Measurements from ENCODE around the gene GJA3.
A peak's percentile ranks its signal among the peaks of the same experiment; 100 is the strongest.
"Not testable (repeated sequence)": the region's sequence is repeated elsewhere in the genome, so short reads cannot be mapped to it uniquely, and the experiment has no call there.

The GJA3 gene

DNA sequence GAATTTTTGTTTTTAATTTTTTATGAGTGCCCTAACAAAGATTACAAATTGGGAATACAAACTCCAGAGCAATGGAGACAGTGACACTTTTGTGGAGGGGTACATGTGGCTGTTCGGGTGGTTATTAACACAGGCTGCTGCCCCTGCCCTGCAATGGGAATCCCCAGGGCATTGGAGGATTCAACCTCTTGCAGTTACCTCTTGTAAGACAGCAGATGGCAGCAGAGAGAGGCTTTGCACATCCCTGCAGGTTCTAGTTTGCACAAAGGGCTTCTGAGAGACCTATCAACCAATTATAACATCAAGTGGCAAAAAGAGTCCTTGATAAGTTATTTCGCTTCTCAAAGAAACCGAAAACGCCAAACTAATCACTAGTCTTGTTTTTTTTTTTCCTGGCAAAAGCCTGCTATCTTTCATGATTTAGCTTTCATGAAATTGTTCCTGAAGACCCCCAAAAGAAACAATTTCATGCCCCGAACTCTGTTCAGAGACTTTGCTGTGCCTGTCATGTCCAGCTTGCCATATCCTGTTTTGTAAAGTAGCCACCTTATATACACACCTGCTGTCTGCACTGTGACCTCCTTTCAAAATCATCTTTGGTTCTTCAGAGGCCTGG lies 21.5 kb upstream of the GJA3 start:
- DNase-seq (ENCODE audit: low read depth in 1 of 2, low spot score in 1 of 2) = no peak

DNA sequence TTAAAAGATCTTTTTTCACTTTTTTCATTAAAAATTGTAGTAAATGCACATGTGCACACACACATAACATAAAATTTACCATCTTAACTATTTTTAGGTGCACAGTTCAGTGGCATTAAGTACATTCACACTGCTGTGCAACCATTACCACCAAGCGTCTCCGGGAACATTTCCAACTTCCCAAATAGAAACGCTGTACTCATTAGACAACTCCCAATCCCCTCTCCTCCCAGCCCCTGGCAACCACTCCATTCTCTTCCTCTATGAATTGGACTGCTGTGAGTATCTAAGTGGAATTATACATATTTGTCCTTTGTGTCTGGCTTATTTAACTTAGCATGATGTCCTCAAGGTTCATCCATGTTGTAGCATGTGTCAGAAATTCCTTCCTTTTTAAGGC lies 20.3 kb upstream of the GJA3 start:
- no peak for DNase-seq (ENCODE audit: low read depth in 1 of 2, low spot score in 1 of 2)

DNA sequence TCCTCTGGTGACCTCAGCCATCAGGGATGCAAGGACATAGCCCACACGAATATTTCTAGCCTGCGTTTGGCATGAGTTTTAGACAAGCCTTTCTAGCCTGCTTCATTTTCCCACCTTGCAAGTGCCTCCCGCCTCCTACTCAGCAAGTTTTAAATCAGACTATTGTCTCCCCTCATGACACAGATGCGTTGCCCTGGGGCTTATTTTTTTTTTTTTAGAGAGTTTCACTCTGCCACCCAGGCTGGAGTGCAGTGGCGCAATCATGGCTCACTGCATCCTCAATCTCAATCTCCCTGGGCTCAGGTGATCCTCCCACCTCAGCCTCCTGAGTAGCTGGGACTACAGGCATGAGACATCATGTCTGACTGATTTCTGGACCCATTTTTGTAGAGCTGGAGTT lies 17.3 kb upstream of the GJA3 start:
- DNase-seq (ENCODE audit: low read depth in 1 of 2, low spot score in 1 of 2) = no peak

DNA sequence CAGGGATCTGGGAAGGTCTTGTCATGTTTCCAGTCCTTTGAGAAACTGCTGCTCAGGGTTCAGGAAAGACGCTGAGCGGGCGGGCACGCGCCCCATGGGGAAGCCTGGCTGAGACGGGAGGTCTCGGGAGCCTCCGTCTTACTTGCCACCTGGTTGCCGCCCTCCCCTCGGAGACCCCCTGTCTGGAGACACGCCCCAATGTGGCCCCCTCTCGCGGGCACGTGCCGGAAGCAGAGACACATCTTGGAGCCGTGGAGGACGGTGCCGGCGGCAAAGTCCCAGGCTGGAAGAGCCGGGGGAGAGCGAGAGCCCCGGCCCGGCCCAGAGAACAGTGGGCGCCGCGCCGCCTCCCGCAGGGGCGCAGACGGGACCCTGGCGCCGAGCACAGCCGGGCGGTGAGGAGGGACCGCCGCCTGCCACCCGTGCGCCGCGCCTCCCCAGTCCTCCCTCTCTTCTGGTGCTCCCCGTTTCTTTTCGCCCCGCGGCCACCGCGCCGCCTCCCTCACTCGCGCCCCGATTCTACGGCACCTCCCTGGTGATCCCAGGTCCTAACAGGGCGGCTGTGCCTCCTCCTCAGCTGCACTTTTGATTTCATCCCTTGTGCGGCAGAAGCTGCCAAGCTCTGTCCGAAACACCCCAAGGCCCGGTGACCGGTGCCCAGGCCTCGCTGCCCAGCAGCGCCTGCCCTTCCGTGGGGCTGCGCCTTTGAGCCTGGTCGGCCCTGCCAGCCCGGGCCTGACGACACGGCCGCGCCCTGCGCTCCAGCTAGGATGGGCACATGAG lies 16.4 kb upstream of the GJA3 start:
- no peak for DNase-seq (ENCODE audit: low read depth in 1 of 2, low spot score in 1 of 2)

DNA sequence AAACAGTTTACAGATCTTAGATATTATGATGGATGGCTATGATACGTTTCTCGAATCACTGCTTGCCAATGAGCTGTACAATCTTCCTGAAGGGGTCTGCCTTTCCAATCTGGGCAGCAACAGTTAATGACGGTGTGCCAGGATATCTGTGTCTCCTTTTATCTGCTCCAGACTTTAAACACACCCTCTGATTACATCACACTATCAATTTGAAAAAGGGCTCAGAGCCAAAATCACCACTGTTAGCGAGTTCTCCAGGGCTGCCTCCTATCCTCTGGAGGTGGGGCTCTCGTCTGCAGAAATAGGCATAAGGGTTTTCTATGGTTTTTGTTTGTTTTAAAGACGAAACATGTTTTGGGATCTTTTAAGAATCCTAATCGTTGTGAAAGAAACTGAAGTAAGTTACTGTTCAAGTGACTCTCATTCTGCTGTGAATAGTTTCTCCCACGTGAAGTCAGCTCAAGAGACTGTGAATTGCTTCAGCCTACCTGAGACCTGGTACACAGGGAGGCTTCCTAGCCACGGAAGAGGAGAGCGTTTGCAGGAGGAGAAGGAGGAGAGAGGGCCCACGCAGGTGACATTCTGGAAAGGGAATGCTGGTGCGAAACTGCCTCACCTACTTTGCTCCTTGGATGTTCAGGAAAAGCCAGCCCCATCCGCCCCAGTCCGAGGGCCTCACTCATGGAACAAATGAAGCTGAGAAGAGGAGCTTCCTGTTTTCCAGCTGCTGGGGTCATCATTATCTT lies 15.2 kb upstream of the GJA3 start:
- DNase-seq (ENCODE audit: low read depth in 1 of 2, low spot score in 1 of 2) = no peak

DNA sequence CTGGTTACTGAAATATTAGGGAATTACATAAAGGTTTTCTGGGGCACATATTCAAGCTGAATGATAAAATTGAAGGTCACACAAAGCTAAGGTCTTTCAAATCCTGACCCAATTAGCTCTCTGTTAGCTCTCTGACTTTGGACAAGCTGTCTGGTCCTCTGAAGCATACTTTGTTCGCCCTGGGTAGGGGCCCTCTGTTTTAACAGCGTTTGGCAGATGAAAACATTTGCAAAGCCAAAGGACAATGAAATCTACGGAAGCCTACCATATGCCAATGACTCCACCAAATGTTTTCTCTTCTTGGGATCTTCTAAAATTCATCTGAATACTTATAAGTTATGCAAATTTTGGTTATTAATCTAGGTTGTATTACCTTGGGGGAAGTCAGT lies 14.5 kb upstream of the GJA3 start:
- DNase-seq (ENCODE audit: low read depth in 1 of 2, low spot score in 1 of 2) = no peak

DNA sequence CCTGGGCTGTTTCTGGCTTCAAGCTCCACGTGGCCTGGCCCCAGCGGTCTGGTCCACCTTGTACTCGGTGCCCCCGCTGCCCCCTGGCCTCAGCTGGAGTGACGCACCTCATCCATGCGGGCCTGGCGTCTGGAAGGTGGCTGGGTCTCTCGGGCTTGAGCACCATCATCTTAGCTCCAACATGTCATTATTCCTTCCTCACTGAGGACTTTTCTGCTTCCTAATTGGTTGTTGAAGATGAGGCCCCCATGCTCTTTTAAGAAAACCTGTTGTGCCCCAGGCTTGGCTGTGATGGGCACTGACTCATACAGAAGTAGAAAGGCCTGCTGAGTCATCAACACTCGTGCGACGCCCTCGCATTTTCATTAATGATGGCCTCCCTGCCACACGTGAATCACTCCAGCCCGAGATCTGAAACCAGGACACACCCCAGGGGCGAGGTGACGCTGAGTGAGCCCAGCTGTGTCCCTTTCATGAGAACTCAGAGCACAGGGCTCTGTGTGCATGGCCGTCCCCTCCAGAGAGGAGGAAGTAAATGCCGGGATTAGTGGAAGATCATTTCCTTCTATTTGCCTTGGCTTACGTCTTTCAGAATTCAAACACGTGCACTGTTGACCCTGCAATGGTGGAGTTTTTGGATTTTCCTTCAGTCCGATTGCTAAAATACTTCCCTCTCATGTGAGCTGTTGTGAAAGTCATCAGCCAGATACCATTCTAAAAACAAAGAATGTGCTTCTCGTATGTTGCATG lies 14.0 kb upstream of the GJA3 start:
- peak in 1 of 2 donors; percentile 56 for DNase-seq (ENCODE audit: low read depth in 1 of 2, low spot score in 1 of 2)

DNA sequence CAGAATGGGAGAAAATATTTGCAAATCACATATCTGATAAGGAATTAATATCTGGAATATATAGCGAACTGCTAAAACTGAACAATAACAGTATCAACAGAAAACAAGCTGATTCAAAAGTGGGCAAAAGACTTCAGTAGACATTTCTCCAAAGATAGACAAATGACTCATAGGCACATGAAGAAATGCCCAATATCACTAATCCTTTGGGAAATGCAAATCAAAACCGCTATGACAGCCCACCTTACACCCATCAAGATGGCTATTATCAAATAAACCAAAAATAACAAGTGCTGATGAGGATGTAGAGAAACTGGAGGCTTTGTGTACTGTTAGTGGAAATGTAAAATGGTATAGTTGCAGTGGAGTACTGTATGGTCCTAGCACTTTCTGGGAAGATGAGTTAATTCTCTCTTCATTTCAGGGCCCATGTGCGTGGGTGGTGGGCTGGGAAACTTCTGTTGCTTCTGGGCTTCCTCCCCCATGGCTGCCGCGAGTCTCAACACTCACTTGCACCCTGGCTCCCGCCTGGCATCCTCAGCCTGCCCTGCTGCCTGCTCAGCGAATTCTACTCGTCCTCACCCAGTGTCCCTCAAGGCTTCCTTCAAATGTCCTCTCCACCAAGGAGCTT lies 12.4 kb upstream of the GJA3 start:
- DNase-seq (ENCODE audit: low read depth in 1 of 2, low spot score in 1 of 2) = no peak

DNA sequence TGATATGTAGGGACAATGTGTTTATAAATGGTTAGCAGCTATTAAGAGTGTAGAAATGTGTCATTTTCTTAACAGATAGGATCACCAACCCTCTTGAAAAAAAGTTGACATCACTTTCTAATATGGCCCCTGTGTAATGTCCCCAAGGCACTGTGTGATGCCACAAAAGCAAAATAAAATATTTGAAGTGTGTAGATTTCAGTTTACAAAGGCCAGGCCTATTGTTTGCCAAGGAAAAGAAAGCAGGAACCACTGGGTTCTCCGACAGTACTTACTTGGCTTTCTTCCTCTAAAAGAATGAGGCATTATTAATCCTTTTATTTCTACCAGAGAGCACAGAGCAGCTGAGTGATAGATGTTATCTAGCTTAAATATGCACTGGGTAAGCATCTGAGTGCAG lies 10.5 kb upstream of the GJA3 start:
- no peak for DNase-seq (ENCODE audit: low read depth in 1 of 2, low spot score in 1 of 2)

DNA sequence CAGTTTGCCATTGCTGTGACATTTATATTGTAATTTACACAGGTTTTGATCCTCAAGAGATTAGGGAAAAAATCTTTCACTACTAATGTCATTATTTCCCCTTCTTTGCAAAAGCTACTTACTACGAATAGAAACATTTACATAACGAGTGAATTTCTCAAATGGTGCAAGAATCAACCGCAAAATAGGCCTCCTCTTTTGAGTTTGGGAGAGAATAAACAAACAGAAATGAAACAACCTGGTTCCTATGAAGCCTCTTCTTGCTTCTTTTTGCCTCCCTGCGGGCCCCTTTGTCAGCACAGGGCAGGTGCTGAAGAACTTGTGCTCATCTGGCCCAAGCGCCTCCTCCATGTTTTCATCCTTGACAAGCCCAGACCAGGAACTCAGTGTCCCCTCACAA lies 10.1 kb upstream of the GJA3 start:
- no peak for DNase-seq (ENCODE audit: low read depth in 1 of 2, low spot score in 1 of 2)

DNA sequence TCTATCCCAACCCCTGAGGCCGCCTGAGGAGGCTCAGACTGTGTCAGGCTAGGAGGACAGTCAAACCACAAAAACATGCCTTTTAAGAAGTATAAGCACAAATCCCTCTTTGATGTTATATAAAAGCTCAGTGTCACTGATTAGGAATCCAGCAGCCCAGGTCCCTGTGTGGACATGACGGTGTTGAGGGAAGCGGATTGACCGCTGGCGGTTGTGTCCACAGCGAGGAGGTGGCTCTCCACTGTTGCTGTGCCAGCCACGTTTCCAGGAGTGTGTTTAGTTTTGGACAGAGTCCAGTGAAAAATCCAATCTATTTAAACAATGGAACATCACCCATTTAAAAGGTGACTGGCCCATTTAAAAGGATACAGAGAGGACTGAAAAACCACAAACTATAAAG lies 7.5 kb upstream of the GJA3 start:
- DNase-seq (ENCODE audit: low read depth in 1 of 2, low spot score in 1 of 2) = no peak

DNA sequence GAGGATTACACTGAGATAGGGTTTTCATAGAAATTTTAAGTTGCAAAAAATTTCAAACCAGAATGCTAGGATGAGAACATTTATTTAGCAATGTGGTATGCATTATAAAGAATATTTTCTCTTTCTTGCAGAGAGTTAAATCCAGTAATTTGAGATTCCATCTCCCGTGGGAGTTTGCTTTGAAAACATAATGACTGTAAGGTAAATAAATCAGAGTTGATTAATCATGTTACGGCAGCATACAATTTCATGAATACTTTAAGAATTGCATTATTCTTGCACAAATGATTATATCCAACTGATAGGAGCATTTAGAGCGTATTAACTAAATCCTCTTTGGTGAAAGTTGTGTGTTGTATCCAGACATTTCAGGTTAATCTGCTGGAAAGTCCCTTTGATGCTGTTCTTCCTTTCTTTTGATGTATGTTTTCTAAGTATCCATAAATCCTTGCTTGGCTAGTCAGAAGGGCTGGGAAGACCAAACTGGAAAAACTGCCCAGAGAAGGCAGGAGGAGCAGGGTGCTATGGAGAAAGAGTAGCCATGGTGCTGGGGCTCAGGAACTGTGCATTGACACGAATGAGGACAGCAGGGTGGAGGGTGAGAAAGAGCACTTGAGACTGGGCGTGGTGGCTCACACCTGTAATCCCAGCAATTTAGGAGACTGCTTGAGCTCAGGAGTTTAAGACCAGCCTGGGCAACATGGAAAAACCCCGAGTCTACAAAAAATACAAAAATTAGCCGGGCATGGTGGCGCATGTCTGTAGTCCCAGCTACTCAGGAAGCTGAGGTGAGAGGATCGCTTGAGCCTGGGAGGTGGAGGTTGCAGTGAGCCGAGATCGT lies 4.8 kb upstream of the GJA3 start:
- no peak for DNase-seq (ENCODE audit: low read depth in 1 of 2, low spot score in 1 of 2)

DNA sequence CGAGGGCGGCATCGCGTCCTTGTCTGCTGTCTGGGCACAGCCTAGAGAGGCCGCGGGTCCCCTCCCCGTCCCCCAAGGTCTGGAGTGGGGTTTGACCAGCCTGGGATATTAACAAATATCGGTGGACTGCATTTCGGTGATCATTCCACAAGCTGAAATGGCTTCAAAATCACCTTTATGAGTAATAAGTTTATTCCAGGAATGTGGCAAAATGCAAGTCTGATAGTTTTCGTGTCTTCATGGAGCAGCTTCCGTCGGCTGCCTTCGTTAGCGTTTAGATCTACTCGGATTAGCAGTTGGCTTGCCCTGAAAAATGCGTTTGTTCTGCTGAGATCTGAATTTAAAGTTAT lies 1.1 kb upstream of the GJA3 start:
- no peak for DNase-seq (ENCODE audit: low read depth in 1 of 2, low spot score in 1 of 2)

DNA sequence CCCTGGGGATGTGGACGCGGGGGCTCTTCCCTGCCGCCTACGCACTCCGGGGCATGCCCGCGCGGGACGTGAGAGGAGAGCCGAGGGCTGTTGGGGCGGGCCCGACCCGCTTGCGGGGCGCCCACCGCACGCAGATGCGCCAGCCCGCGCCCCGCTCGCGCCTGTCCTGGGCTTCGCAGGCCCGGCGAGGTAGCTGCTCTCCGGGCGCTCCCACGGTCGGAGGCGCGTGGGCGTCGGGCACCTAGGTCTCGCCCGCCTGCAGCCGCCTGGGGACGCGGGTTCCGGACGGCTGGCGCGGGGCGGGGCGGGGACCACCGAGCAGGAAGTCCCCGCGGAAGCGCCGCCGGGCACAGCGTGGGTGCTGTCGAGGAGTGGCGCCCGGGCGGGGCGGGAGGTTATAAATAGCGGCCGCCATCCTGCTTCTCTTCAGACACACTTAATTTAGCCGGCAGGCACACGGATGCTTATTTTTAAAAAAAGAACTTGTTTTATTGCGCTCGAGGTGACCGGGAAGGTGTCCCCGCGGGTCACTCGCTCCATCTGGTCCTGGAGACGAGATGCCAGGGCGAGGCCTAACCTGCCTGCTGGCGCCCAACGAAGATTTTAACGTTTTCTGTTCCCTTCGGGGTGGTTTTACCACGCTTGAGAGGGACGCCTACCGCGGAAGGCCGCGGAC lies 561 bp upstream of the GJA3 start:
- peak in 1 of 2 donors; percentile 27 for DNase-seq (ENCODE audit: low read depth in 1 of 2, low spot score in 1 of 2)

DNA sequence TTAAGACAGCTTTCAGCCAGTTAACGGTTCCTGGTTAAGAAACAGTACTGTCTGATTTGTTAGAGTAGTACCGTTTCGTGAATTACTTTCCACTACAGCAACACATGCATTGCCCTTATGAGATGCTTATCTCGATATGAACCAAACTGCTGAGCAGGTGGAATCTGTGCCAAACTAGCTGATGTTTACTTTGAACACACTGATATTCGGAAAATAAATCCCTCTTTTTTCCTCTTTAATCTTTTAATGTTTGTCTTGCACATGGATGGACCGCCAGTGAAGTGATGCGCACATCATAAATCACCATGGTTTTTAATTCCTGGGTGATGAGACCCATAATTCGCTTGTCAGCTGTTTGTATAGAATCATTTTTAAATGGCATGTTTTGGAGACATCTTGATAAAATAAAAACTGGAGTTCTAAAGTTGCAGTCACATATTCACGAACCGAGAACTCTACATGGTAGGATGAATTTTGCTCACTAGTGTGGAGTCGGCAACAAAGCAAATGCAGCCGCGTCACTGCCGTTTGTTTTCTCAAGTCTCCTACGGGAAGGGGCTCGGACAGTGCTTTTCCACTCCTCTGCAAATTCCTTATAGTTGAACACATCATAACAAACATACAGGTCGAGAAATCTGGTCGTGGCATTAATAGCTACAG lies 1.1 kb downstream of the GJA3 start:
- no peak for DNase-seq (ENCODE audit: low read depth in 1 of 2, low spot score in 1 of 2)

DNA sequence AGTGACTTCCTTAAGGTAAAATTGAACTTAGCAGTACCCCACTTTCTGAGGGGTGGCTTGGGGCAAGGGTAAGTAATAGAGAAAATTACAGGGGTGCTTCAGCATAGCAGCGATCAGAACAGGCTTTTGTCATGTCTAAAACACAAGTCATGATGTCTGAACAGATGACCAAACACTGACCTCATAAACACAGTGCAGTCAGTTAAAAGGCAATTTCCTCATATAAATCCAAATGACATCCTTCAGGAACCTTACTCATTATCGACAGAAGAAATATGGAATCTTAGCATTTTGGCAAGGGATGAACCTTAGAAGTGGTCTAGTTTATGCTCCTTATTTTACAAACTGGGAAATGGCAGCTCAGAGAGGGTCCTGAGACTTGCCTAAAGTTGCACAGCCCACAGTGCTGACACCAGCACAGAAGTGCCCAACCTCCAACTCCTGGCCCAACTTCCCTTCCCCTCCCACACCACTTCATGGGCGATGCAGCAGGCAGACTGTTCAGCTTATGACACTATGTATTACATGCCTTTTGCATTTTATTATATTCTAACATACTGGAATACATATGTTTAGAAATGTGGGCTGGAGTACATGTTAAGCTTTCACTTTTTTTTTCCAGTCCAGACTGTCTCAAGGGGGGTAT lies 3.6 kb downstream of the GJA3 start:
- DNase-seq (ENCODE audit: low read depth in 1 of 2, low spot score in 1 of 2) = no peak

DNA sequence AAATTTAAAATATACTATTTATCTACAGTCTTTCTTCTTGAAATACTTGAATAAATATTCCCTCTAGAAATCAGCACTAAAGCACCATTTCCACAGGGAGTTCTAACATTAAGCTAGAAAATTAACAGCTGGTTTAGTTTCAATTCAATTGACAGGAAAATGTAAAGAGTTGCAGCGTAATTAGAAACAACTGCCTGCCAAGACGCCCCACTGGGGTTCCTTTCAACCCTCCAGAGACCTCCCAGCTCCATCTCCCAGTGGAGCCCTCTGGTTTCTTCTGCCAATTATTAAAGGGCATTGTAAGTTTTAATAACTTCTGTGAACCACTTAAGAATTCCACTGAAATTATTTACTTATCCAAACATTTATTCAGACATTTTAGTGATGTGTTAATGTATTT lies 4.2 kb downstream of the GJA3 start:
- no peak for DNase-seq (ENCODE audit: low read depth in 1 of 2, low spot score in 1 of 2)

DNA sequence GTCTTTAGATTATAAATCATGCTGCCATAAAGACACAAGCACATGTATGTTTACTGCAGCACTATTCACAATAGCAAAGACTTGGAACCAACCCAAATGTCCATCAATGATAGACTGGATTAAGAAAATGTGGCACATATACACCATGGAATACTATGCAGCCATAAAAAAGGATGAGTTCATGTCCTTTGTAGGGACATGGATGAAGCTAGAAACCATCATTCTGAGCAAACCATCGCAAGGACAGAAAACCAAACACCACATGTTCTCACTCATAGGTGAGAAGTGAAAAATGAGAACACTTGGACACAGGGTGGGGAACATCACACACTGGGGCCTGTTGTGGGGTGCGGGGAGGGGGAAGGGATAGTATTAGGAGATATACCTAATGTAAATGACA lies 7.6 kb downstream of the GJA3 start:
- DNase-seq (ENCODE audit: low read depth in 1 of 2, low spot score in 1 of 2) = not testable (repeated sequence)

DNA sequence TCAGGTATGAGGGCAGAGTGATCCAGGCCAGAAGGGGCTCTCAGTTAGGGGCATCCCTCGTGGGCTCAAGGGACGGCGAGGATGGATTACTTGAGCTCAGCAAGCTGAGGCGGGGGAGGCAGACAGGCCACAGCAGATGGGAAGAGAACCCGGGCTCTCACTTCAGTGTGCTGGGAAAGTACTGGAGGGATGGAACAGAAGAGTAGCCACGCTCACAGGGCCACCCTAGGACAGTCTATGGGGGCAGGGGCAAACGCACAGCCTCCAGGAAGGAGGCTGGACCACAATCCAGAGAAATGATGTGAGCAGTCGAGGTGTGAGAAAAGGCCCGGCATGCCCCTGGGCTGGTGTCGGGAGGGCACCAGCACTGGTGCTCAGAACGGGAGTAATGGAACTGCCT lies 9.2 kb downstream of the GJA3 start:
- DNase-seq (ENCODE audit: low read depth in 1 of 2, low spot score in 1 of 2) = no peak
